Type B pancreatic cell (in vitro differentiated cells): ENCODE results near the gene YTHDC2. TPM values are rescaled to one million over a fixed set of nuclear protein-coding genes. Genes with fewer than 3 reads are reported as not detected.

ENCODE experiments used
- DNase-seq: peaks from one replicate; pipeline ENCODE4 v3.0.0; 2021; ENCODE audit warnings: mixed read lengths; ENCODE audit not compliant: unreplicated experiment; ENCODE audit errors: extremely low spot score
- H3K27ac Mint-ChIP-seq: 2 replicates; pipeline ENCODE4 v1.8.0; 2021; ENCODE audit warnings: mild to moderate bottlenecking, mixed read lengths
- H3K27me3 Mint-ChIP-seq: 2 replicates; pipeline ENCODE4 v1.8.0; 2021; ENCODE audit warnings: mixed read lengths
- H3K36me3 Mint-ChIP-seq: 2 replicates; pipeline ENCODE4 v1.8.0; 2021; ENCODE audit warnings: mixed read lengths
- H3K4me1 Mint-ChIP-seq: one replicate; pipeline ENCODE4 v1.8.0; 2021; ENCODE audit warnings: mixed read lengths; ENCODE audit not compliant: unreplicated experiment
- H3K4me3 Mint-ChIP-seq: 2 replicates; pipeline ENCODE4 v1.8.0; 2021; ENCODE audit warnings: mild to moderate bottlenecking, mixed read lengths
- H3K9me3 Mint-ChIP-seq: 2 replicates; pipeline ENCODE4 v1.8.0; 2021; ENCODE audit warnings: mixed read lengths
- CTCF ChIP-seq: fragments of 200-600 bp; sonication (generic); conservative IDR thresholded peaks from 2 replicates; pipeline ENCODE4 v1.5.0; 2021; ENCODE audit warnings: antibody characterized with exemption, mild to moderate bottlenecking
- total RNA-seq: library from RNA; stranded (reverse); gene quantifications from 2 replicates; pipeline ENCODE4 v1.2.1, GENCODE V29; 2021; ENCODE audit warnings: low replicate concordance

Gene YTHDC2
- total RNA-seq, 1 donor from 2014 or later, result 30.4 TPM

- Mint-ChIP-seq H3K4me3 (no peak overlapping the region), H3K4me1 (no peaks in the 10 kb centered on the region), H3K9me3 (peaks cover 11% of the 10 kb centered on the region), H3K27ac (no peak overlapping the region), H3K36me3 (peaks cover 49% of the 10 kb centered on the region), H3K27me3 (no peaks in the 10 kb centered on the region)
- no peak for TF ChIP-seq CTCF
- no peak for DNase-seq
These were observed 61.6 kb downstream of the YTHDC2 start for GRCh38 chr5:113575074-113575473.

DNA sequence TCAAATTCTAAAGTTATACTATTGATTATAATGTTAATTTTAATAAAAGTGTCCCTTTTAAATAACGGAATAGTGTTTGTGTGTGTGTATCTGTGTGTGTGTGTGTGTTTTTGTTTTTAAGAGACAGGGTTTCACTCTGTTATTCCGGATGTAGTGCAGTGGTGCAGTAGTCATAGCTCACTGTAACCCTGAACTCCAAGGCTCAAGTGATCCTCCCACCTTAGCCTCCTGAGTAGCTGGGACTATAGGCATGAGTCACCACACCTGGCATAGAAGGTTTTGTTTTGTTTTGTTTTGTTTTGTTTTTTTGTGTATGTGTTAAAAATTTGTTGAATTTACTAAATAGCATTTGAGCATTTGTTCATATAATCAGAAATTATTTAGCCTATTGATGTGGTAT lies 64.6 kb downstream of the YTHDC2 start:
- Mint-ChIP-seq H3K27ac (no peak overlapping the region), H3K4me1 (no peaks in the 10 kb centered on the region), H3K9me3 (no peaks in the 10 kb centered on the region), H3K4me3 (no peak overlapping the region), H3K36me3 (peaks cover 34% of the 10 kb centered on the region), H3K27me3 (no peaks in the 10 kb centered on the region)
- no peak for TF ChIP-seq CTCF
- no peak for DNase-seq

GRCh38 chr5:113581388-113581787 lies 67.9 kb downstream of the YTHDC2 start:
- TF ChIP-seq CTCF, result no peak
- Mint-ChIP-seq H3K4me1 (no peaks in the 10 kb centered on the region), H3K4me3 (no peak overlapping the region), H3K9me3 (no peaks in the 10 kb centered on the region), H3K36me3 (peaks cover 27% of the 10 kb centered on the region), H3K27me3 (no peaks in the 10 kb centered on the region), H3K27ac (no peak overlapping the region)
- no peak for DNase-seq

DNA sequence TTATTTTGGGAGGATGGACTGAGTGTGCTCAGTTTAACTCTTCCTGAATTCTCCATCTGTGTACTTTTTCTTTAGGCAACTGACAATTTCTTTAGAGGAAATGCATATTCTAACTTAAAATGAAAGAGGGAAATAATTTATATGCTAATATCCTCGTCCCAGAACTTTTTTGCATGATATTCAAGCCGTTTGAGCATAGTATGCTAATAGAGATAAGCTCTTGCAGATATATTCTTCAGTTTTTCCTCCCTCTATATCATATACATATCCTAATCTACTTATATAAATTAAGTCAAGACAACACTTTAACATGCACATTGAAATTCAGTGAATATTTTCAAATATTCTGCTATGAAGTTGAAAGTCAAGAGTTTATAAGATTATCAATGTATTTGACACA lies 84.7 kb downstream of the YTHDC2 start:
- no peak for TF ChIP-seq CTCF
- Mint-ChIP-seq H3K27ac (no peak overlapping the region), H3K27me3 (no peaks in the 10 kb centered on the region), H3K9me3 (no peaks in the 10 kb centered on the region), H3K4me3 (no peak overlapping the region), H3K36me3 (peaks cover 11% of the 10 kb centered on the region), H3K4me1 (no peaks in the 10 kb centered on the region)
- DNase-seq, result no peak

GRCh38 chr5:113598926-113599325 lies 85.4 kb downstream of the YTHDC2 start:
- Mint-ChIP-seq H3K9me3 (no peaks in the 10 kb centered on the region), H3K36me3 (peaks cover 5% of the 10 kb centered on the region), H3K4me3 (no peak overlapping the region), H3K27me3 (no peaks in the 10 kb centered on the region), H3K4me1 (no peaks in the 10 kb centered on the region), H3K27ac (no peak overlapping the region)
- no peak for DNase-seq
- no peak for TF ChIP-seq CTCF

GRCh38 chr5:113600255-113600905 lies 86.9 kb downstream of the YTHDC2 start:
- H3K27me3 Mint-ChIP-seq, result no peaks in the 10 kb centered on the region
- DNase-seq, result no peak
- no peak overlapping the region for H3K27ac Mint-ChIP-seq
- no peak overlapping the region for H3K4me3 Mint-ChIP-seq
- H3K36me3 Mint-ChIP-seq, result no peaks in the 10 kb centered on the region
- H3K4me1 Mint-ChIP-seq, result no peaks in the 10 kb centered on the region
- no peak for TF ChIP-seq CTCF
- no peaks in the 10 kb centered on the region for H3K9me3 Mint-ChIP-seq
